ENCODE measurements around the gene ADSS2. TPM values are rescaled to one million over a fixed set of nuclear protein-coding genes. Genes with fewer than 3 reads are reported as not detected.

The ADSS2 gene
- total RNA-seq, 1 donor from 2014 or later: 38.3 TPM

DNA sequence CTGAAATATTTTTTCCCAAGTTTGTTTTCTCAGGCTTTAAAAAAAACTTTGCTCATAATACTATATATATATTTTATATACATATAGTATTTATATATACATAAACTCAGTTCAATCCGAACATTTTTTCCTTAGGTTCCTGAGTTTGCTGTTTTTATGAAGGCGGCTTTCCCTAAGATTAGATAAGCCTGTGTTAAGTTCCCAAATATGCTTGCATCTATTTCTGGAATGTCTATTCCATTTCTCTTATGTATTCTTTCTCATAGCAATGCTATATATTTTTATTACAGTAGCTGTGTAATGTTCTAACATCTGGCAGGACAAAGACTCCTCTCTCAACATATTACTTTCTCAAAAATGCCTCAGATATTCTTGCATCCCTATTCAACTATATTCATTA, 45.9 kb downstream of the ADSS2 start:
- peaks cover 20 to 66% of the 10 kb centered on the region in 2 donors for H3K36me3 ChIP-seq
- intact Hi-C loops (cut with DNase I): no loop called here
- no peak overlapping the region for H3K4me3 ChIP-seq

GRCh38 chr1:244403431-244403830, 48.3 kb downstream of the ADSS2 start:
- Histone ChIP-seq H3K9me3 (peaks cover 10 to 31% of the 10 kb centered on the region in 2 donors), H3K27ac (no peak overlapping the region), H3K36me3 (peaks cover 18 to 48% of the 10 kb centered on the region in 2 donors), H3K4me1 (no peaks in the 10 kb centered on the region), H3K27me3 (no peaks in the 10 kb centered on the region), H3K4me3 (no peak overlapping the region)
- intact Hi-C loops (cut with DNase I): no loop called here
- no peak for DNase-seq (ENCODE audit: low spot score in 2 of 2)
- no peak for TF ChIP-seq CTCF (IDR thresholded peaks at IDR 0.05)

More for the DNA sequence above, 45.9 kb downstream of the ADSS2 start:
- TF ChIP-seq CTCF (IDR thresholded peaks at IDR 0.05): no peak
- Histone ChIP-seq H3K27me3 (no peaks in the 10 kb centered on the region), H3K27ac (no peak overlapping the region), H3K9me3 (peaks cover 5 to 22% of the 10 kb centered on the region in 2 donors), H3K4me1 (no peaks in the 10 kb centered on the region)
- no peak for DNase-seq (ENCODE audit: low spot score in 2 of 2)

DNA sequence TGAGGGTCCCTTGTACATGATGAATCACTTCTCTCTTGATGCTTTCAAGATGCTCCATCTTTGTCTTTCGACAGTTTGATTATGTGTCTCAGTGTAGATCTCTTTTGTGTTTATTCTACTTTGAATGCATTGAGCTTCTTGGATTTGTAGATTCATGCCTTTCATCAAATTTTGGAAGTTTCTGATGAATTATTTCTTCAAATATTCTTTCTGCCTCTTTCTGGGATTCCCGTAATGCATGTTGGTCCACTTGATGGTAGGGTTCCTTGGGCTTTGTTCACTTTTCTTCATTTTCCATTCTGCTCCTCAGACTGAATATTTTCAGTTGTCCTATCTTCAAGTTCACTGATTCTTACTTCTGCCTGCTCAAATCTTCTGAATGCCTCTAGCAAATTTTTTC, 50.7 kb downstream of the ADSS2 start:
- no peak for DNase-seq (ENCODE audit: low spot score in 2 of 2)
- Histone ChIP-seq H3K27ac (no peak overlapping the region), H3K4me1 (no peaks in the 10 kb centered on the region), H3K36me3 (peaks cover 13 to 36% of the 10 kb centered on the region in 2 donors), H3K9me3 (peaks cover 10 to 31% of the 10 kb centered on the region in 2 donors), H3K4me3 (no peak overlapping the region), H3K27me3 (no peaks in the 10 kb centered on the region)
- intact Hi-C loops (cut with DNase I): no loop called here
- TF ChIP-seq CTCF (IDR thresholded peaks at IDR 0.05): no peak

- no peaks in the 10 kb centered on the region for H3K27me3 ChIP-seq
- no peak for TF ChIP-seq CTCF (IDR thresholded peaks at IDR 0.05)
- H3K4me3 ChIP-seq: no peak overlapping the region
- intact Hi-C loops (cut with DNase I): no loop called here
- peaks cover 10 to 16% of the 10 kb centered on the region in 2 donors for H3K9me3 ChIP-seq
- no peak for DNase-seq (ENCODE audit: low spot score in 2 of 2)
- H3K27ac ChIP-seq: no peak overlapping the region
- H3K4me1 ChIP-seq: no peaks in the 10 kb centered on the region
- peaks cover 5 to 7% of the 10 kb centered on the region in 2 donors for H3K36me3 ChIP-seq
Observed at GRCh38 chr1:244397131-244397530, 54.6 kb downstream of the ADSS2 start.

- Histone ChIP-seq H3K4me3 (no peak overlapping the region), H3K9me3 (peaks cover 6 to 17% of the 10 kb centered on the region in 2 donors), H3K4me1 (no peaks in the 10 kb centered on the region), H3K27ac (no peak overlapping the region), H3K36me3 (no peaks in the 10 kb centered on the region), H3K27me3 (no peaks in the 10 kb centered on the region)
- DNase-seq (ENCODE audit: low spot score in 2 of 2): no peak
- intact Hi-C loops (cut with DNase I): no loop called here
- TF ChIP-seq CTCF (IDR thresholded peaks at IDR 0.05): no peak
Observed at GRCh38 chr1:244395965-244396364, 55.7 kb downstream of the ADSS2 start.
